ENCODE data around the gene SPRYD3. TPM values are rescaled to one million over a fixed set of nuclear protein-coding genes. Genes with fewer than 3 reads are reported as not detected.

The SPRYD3 gene
- total and polyA plus RNA-seq, 12 donors: 16.4 to 74.6 (median 43.1) TPM

GRCh38 chr12:53060064-53060720 is 19.0 kb downstream of the SPRYD3 start:
- no peak overlapping the region for H3K4me3 ChIP-seq
- peaks cover 0 to 97% of the 10 kb centered on the region in 2 donors for H3K36me3 ChIP-seq (replicated peaks in 1 of 2)
- H3K9me3 ChIP-seq (replicated peaks in 1 of 3): no peaks in the 10 kb centered on the region
- intact Hi-C loops (cut with DNase I): loop anchor here in 1 of 2 donors (10.0 kb wide), 1 partner anchor 135 kb away; no protein-coding TSS in a partner anchor
- no peaks in the 10 kb centered on the region for H3K27me3 ChIP-seq
- DNase-seq: peak in 4 of 7 donors; percentile 4 to 41 (median 10)
- 60 to 83% (median 81%) methylated on average over 4 to 17 of the region's 17 CpGs for WGBS, 4 donors
- H3K4me1 ChIP-seq (replicated peaks in 1 of 2): peaks cover 18 to 43% of the 10 kb centered on the region in 2 donors
- no peak for TF ChIP-seq POLR2A (IDR thresholded peaks at IDR 0.05)
- peak overlapping the region in 3 of 5 donors; percentile 55 to 88 (median 73) for H3K27ac ChIP-seq

GRCh38 chr12:53059434-53060063 is 19.6 kb downstream of the SPRYD3 start:
- Histone ChIP-seq H3K27ac (peak overlapping the region in 2 of 5 donors; percentile 73 to 88), H3K36me3 (replicated peaks in 1 of 2) (peaks cover 0 to 94% of the 10 kb centered on the region in 2 donors), H3K9me3 (replicated peaks in 1 of 3) (no peaks in the 10 kb centered on the region), H3K4me3 (no peak overlapping the region), H3K4me1 (replicated peaks in 1 of 2) (peaks cover 24 to 49% of the 10 kb centered on the region in 2 donors), H3K27me3 (no peaks in the 10 kb centered on the region)
- intact Hi-C loops (cut with DNase I): loop anchor here in 1 of 2 donors (10.0 kb wide), 1 partner anchor 135 kb away; no protein-coding TSS in a partner anchor
- peak in 2 of 7 donors; percentile 2 to 18 for DNase-seq
- TF ChIP-seq POLR2A (IDR thresholded peaks at IDR 0.05) (no peak), CTCF (IDR thresholded peaks at IDR 0.05) (no peak)
- 82 to 92% (median 89%) methylated on average over 2 to 24 of the region's 24 CpGs for WGBS, 4 donors

- H3K36me3 ChIP-seq (replicated peaks in 1 of 2): peaks cover 0 to 89% of the 10 kb centered on the region in 2 donors
- WGBS, 4 donors: 86 to 88% (median 87%) methylated on average over 15 to 35 of the region's 35 CpGs
- intact Hi-C loops (cut with DNase I): no loop called here
These were observed 20.3 kb downstream of the SPRYD3 start for GRCh38 chr12:53058674-53059433.

More at GRCh38 chr12:53058674-53059433, 20.3 kb downstream of the SPRYD3 start:
- Histone ChIP-seq H3K4me1 (replicated peaks in 1 of 2) (peaks cover 30 to 52% of the 10 kb centered on the region in 2 donors), H3K27me3 (no peaks in the 10 kb centered on the region), H3K4me3 (no peak overlapping the region), H3K27ac (peak overlapping the region in 2 of 5 donors; percentile 8 to 57), H3K9me3 (replicated peaks in 1 of 3) (no peaks in the 10 kb centered on the region)
- TF ChIP-seq POLR2A (IDR thresholded peaks at IDR 0.05) (no peak), CTCF (IDR thresholded peaks at IDR 0.05) (no peak)
- DNase-seq: peak in 1 of 7 donors; percentile 5
